ENCODE measurements around the gene NKIRAS2.

DNA sequence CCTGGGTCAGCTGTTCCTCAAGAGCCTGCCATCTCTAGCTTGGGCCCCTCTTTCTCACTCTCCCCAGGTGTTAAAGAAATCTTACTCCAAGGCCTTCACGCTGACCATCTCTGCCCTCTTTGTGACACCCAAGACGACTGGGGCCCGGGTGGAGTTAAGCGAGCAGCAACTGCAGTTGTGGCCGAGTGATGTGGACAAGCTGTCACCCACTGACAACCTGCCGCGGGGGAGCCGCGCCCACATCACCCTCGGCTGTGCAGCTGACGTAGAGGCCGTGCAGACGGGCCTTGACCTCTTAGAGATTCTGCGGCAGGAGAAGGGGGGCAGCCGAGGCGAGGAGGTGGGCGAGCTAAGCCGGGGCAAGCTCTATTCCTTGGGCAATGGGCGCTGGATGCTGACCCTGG lies 46.5 kb upstream of the NKIRAS2 start:
- TF ChIP-seq, protein P1, sequence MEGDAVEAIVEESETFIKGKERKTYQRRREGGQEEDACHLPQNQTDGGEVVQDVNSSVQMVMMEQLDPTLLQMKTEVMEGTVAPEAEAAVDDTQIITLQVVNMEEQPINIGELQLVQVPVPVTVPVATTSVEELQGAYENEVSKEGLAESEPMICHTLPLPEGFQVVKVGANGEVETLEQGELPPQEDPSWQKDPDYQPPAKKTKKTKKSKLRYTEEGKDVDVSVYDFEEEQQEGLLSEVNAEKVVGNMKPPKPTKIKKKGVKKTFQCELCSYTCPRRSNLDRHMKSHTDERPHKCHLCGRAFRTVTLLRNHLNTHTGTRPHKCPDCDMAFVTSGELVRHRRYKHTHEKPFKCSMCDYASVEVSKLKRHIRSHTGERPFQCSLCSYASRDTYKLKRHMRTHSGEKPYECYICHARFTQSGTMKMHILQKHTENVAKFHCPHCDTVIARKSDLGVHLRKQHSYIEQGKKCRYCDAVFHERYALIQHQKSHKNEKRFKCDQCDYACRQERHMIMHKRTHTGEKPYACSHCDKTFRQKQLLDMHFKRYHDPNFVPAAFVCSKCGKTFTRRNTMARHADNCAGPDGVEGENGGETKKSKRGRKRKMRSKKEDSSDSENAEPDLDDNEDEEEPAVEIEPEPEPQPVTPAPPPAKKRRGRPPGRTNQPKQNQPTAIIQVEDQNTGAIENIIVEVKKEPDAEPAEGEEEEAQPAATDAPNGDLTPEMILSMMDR (IDR thresholded peaks at IDR 0.05) = no peak
- TF ChIP-seq EZH2phosphoT487 (IDR thresholded peaks at IDR 0.05) (no peak), EZH2 (IDR thresholded peaks at IDR 0.05) (no peak)

Data from neural progenitor cell (in vitro differentiated cells).